ENCODE data around the gene IKZF3. TPM values are rescaled to one million over a fixed set of nuclear protein-coding genes. Genes with fewer than 3 reads are reported as not detected.
A peak's percentile ranks its signal among the peaks of the same experiment; 100 is the strongest.

IKZF3 gene
- total RNA-seq, 1 experiment from 2014 or later = not detected

DNA sequence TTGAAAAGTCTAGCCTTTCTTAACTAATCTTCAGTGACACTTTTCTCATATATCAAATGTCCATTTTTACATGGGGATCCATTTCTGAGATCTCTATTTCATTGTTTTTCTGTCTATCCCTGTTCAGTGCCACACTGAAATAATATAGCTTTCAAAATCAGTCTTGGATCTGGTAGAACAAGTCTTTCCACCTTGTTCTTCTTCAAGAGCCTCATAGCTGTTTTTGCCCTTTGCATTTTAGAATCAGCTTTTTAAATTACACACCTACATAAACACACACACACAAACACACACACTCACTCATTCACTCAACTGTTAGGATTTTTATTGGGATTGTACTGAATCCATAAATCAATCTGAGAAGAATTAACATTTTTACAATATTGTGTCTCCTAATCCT lies 35.1 kb upstream of the IKZF3 start:
- no peak overlapping the region for H2AFZ ChIP-seq (ENCODE audit: low read length)
- DNase-seq (peak; percentile 3), ATAC-seq (no peak)
- no peaks in the 10 kb centered on the region for H3K4me1 ChIP-seq (ENCODE audit: insufficient read depth, low read length)
- H3F3A ChIP-seq (ENCODE audit: low read length, unreplicated experiment) = no peaks in the 10 kb centered on the region
- H3K9me2 ChIP-seq (replicated peaks; ENCODE audit: low read length) = no peaks in the 10 kb centered on the region
- H3K36me3 ChIP-seq (ENCODE audit: low read depth, low read length) = no peaks in the 10 kb centered on the region
- CTCF ChIA-PET = no interaction called here
- no peak overlapping the region for H3K4me2 ChIP-seq (ENCODE audit: low read length)
- no peak overlapping the region for H3K27ac ChIP-seq (ENCODE audit: low read length)
- H3K4me3 ChIP-seq (ENCODE audit: low read length) = no peak overlapping the region
- BruUV-seq (replicated peaks) = no TSS peak
- H3K79me2 ChIP-seq (ENCODE audit: low read length) = no peaks in the 10 kb centered on the region
- H3K27me3 ChIP-seq (ENCODE audit: low read length) = no peaks in the 10 kb centered on the region
- POLR2A ChIA-PET (ENCODE audit: unreplicated experiment) = interaction anchor here (0.5 to 0.6 kb wide), 2 partner anchors 181 to 633 kb away, joined by 3 to 4 read pairs; no protein-coding TSS in a partner anchor
- H3K9me3 ChIP-seq (ENCODE audit: low read length) = no peaks in the 10 kb centered on the region
- TF ChIP-seq, protein P1, sequence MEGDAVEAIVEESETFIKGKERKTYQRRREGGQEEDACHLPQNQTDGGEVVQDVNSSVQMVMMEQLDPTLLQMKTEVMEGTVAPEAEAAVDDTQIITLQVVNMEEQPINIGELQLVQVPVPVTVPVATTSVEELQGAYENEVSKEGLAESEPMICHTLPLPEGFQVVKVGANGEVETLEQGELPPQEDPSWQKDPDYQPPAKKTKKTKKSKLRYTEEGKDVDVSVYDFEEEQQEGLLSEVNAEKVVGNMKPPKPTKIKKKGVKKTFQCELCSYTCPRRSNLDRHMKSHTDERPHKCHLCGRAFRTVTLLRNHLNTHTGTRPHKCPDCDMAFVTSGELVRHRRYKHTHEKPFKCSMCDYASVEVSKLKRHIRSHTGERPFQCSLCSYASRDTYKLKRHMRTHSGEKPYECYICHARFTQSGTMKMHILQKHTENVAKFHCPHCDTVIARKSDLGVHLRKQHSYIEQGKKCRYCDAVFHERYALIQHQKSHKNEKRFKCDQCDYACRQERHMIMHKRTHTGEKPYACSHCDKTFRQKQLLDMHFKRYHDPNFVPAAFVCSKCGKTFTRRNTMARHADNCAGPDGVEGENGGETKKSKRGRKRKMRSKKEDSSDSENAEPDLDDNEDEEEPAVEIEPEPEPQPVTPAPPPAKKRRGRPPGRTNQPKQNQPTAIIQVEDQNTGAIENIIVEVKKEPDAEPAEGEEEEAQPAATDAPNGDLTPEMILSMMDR (conservative IDR thresholded peaks at IDR 0.05; ENCODE audit: low read depth, low read length) = no peak
- TF ChIP-seq EZH2phosphoT487 (IDR thresholded peaks at IDR 0.05; ENCODE audit: borderline replicate concordance, low read length) = no peak
- no peak for TF ChIP-seq EZH2 (IDR thresholded peaks at IDR 0.05; ENCODE audit: low read length, unreplicated experiment)
- no peak overlapping the region for H3K9ac ChIP-seq (ENCODE audit: low read length)
- intact Hi-C loops (cut with micrococcal nuclease) = no loop called here
- H4K20me1 ChIP-seq (ENCODE audit: low read length) = no peaks in the 10 kb centered on the region

DNA sequence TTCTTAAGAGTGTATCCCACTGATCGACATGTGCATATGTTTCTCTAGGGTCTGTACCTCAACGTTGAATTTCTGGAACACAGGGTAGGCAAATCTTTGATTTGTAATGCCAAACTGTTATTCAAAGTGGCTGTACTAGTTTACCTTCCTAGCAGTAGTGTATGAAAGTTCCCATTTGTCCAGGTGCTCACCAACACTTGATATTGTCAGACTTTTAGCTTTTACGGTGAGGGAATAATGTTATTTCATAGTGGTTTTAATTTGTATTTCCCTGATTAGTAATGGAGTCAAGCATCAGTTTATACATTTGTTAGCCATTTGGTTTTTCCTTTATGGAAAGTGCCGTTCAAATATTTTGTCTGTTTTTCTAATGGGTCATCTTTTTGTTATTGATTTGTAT lies 34.0 kb upstream of the IKZF3 start:
- no peak overlapping the region for H3K4me3 ChIP-seq (ENCODE audit: low read length)
- no peaks in the 10 kb centered on the region for H3K9me3 ChIP-seq (ENCODE audit: low read length)
- no peak overlapping the region for H3K9ac ChIP-seq (ENCODE audit: low read length)
- H3K79me2 ChIP-seq (ENCODE audit: low read length) = no peaks in the 10 kb centered on the region
- POLR2A ChIA-PET (ENCODE audit: unreplicated experiment) = no interaction called here
- H2AFZ ChIP-seq (ENCODE audit: low read length) = no peak overlapping the region
- ATAC-seq (no peak), DNase-seq (no peak)
- no peak overlapping the region for H3K27ac ChIP-seq (ENCODE audit: low read length)
- H4K20me1 ChIP-seq (ENCODE audit: low read length) = no peaks in the 10 kb centered on the region
- BruUV-seq (replicated peaks) = no TSS peak
- H3K4me1 ChIP-seq (ENCODE audit: insufficient read depth, low read length) = no peaks in the 10 kb centered on the region
- CTCF ChIA-PET = no interaction called here
- no peaks in the 10 kb centered on the region for H3K36me3 ChIP-seq (ENCODE audit: low read depth, low read length)
- no peaks in the 10 kb centered on the region for H3K9me2 ChIP-seq (replicated peaks; ENCODE audit: low read length)
- H3F3A ChIP-seq (ENCODE audit: low read length, unreplicated experiment) = no peaks in the 10 kb centered on the region
- H3K4me2 ChIP-seq (ENCODE audit: low read length) = no peak overlapping the region
- intact Hi-C loops (cut with micrococcal nuclease) = no loop called here
- TF ChIP-seq, protein P1 (conservative IDR thresholded peaks at IDR 0.05; ENCODE audit: low read depth, low read length) = no peak
- TF ChIP-seq EZH2 (IDR thresholded peaks at IDR 0.05; ENCODE audit: low read length, unreplicated experiment) (no peak), EZH2phosphoT487 (IDR thresholded peaks at IDR 0.05; ENCODE audit: borderline replicate concordance, low read length) (no peak)
- H3K27me3 ChIP-seq (ENCODE audit: low read length) = no peaks in the 10 kb centered on the region

DNA sequence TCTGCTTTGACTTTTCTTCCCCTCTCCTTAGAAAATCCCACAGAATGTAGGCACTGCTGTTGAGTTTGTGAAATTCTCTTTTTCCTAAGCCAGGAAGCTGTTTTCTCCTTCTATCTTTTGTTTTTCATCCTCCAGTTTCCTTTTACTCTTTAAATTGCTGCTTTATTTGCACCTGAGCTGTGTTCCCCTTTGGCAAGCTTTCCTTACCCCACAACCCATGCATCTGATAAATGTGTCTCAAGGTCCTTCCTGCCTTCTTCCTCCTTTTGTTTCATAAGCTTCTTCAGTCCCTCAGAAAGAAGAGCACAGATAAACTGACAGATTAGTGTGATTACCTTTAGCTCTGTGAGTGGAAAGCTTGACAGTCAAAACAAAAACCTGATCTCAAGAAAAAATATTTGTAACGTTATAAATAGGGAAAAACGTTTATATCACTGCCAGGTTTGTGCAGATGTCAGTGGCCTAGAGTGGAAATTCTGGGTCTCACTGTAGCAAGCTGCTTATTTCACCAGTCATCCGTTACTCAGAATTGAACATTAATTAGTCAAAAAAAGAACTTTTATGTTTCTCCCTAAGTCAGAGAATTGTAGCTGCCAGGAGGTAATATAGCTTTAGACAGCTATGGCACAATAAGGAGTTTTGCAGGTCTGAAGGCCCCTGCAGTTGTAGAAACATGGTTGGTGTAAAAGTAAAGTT lies 30.7 kb upstream of the IKZF3 start:
- intact Hi-C loops (cut with micrococcal nuclease) = no loop called here
- BruUV-seq (replicated peaks) = no TSS peak
- Histone ChIP-seq H2AFZ (ENCODE audit: low read length) (no peak overlapping the region), H3K27ac (ENCODE audit: low read length) (no peak overlapping the region), H3F3A (ENCODE audit: low read length, unreplicated experiment) (no peaks in the 10 kb centered on the region), H3K79me2 (ENCODE audit: low read length) (no peaks in the 10 kb centered on the region), H3K27me3 (ENCODE audit: low read length) (no peaks in the 10 kb centered on the region; the same call in 1 of the 2 replicates), H4K20me1 (ENCODE audit: low read length) (no peaks in the 10 kb centered on the region), H3K9me3 (ENCODE audit: low read length) (no peaks in the 10 kb centered on the region), H3K4me2 (ENCODE audit: low read length) (no peak overlapping the region), H3K36me3 (ENCODE audit: low read depth, low read length) (no peaks in the 10 kb centered on the region), H3K4me3 (ENCODE audit: low read length) (no peak overlapping the region), H3K4me1 (ENCODE audit: insufficient read depth, low read length) (no peaks in the 10 kb centered on the region), H3K9me2 (replicated peaks; ENCODE audit: low read length) (no peaks in the 10 kb centered on the region), H3K9ac (ENCODE audit: low read length) (no peak overlapping the region)
- ChIA-PET POLR2A (ENCODE audit: unreplicated experiment) (no interaction called here), CTCF (no interaction called here)
- TF ChIP-seq EZH2 (IDR thresholded peaks at IDR 0.05; ENCODE audit: low read length, unreplicated experiment) = no peak
- TF ChIP-seq, protein P1 (conservative IDR thresholded peaks at IDR 0.05; ENCODE audit: low read depth, low read length) = no peak
- no peak for TF ChIP-seq EZH2phosphoT487 (IDR thresholded peaks at IDR 0.05; ENCODE audit: borderline replicate concordance, low read length)
- no peak for DNase-seq
- no peak for ATAC-seq
